ENCODE measurements around the gene WDR37.

DNA sequence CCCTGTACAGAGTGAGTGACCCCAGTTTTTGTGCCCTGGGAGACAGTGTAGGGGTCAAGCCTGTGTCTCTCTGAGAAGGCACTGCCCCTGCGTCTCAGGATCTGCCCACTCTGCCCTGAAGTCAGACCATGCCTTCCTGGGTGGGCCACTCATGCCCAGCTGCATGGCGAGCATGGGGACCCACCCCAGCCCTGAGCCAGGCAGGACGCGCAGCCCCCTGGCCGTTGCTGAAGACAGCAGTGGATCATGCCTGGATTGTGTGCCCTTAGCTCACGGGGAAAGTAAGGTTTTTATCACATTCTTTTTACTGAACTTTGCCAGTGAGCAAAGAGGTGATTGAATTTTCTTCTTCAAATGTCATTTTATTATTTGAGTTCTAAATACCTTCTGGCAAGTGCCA is 66.2 kb downstream of the WDR37 start:
- TF ChIP-seq, protein P1, sequence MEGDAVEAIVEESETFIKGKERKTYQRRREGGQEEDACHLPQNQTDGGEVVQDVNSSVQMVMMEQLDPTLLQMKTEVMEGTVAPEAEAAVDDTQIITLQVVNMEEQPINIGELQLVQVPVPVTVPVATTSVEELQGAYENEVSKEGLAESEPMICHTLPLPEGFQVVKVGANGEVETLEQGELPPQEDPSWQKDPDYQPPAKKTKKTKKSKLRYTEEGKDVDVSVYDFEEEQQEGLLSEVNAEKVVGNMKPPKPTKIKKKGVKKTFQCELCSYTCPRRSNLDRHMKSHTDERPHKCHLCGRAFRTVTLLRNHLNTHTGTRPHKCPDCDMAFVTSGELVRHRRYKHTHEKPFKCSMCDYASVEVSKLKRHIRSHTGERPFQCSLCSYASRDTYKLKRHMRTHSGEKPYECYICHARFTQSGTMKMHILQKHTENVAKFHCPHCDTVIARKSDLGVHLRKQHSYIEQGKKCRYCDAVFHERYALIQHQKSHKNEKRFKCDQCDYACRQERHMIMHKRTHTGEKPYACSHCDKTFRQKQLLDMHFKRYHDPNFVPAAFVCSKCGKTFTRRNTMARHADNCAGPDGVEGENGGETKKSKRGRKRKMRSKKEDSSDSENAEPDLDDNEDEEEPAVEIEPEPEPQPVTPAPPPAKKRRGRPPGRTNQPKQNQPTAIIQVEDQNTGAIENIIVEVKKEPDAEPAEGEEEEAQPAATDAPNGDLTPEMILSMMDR (IDR thresholded peaks at IDR 0.05 in 8 of 11, conservative IDR thresholded peaks at IDR 0.05 in 3 of 11) = no peak
- no peak for TF ChIP-seq POLR2A (IDR thresholded peaks at IDR 0.05)
- TF ChIP-seq POLR2AphosphoS5 (IDR thresholded peaks at IDR 0.05) = peak in 2 of 3 donors; percentile 22 to 58
